ENCODE data around the gene ERN1. TPM values are rescaled to one million over a fixed set of nuclear protein-coding genes. Genes with fewer than 3 reads are reported as not detected.

ERN1 gene
- total RNA-seq, 4 donors from 2014 or later = 9.7 to 27.5 (median 13.8) TPM

DNA sequence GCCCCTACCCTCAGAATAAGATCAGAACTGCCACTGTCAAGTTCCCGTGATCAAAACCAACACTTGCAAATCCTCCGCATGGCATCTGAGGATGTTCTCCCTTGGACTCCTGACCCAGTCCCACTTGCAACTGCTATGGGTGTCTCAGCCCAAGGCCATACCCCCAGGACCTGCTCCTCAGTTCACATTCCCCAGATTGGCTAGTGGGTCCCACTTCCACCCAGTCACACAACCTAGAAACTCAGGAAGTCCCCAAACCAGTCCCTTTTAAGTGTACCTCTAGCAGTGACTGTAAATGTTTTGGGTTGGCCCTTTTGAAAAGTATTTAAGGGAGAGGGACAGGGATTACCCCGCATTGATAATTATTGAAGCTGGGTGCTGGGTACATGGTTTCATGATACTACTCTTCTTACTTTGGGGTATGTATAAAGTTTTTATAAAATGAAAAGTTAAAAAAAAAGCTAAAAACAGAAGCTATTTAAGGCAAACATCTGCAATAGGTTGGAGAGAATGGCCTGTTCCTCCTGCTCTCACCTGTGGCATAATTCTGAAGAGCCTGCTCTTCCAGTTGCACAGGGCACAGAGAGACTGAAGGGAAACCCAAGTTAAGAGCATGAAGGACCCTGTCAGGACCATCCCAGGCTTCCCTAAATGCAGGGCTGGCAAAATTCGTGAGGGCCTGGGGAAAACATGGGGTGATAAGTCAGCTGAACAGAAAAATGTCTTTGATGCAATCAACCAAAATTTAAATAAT is 42.5 kb downstream of the ERN1 start:
- Histone ChIP-seq H3K36me3 (no peaks in the 10 kb centered on the region), H3K27ac (no peak overlapping the region), H3K4me3 (no peak overlapping the region), H3K4me1 (peaks cover 5 to 10% of the 10 kb centered on the region in 2 donors), H3K9me3 (no peaks in the 10 kb centered on the region), H3K27me3 (no peaks in the 10 kb centered on the region)
- in situ Hi-C loops (cut with MboI; ENCODE audit: low sequenced_read_pairs in 4 of 4) = no loop called here
- ATAC-seq = no peak
- TF ChIP-seq, protein P1, sequence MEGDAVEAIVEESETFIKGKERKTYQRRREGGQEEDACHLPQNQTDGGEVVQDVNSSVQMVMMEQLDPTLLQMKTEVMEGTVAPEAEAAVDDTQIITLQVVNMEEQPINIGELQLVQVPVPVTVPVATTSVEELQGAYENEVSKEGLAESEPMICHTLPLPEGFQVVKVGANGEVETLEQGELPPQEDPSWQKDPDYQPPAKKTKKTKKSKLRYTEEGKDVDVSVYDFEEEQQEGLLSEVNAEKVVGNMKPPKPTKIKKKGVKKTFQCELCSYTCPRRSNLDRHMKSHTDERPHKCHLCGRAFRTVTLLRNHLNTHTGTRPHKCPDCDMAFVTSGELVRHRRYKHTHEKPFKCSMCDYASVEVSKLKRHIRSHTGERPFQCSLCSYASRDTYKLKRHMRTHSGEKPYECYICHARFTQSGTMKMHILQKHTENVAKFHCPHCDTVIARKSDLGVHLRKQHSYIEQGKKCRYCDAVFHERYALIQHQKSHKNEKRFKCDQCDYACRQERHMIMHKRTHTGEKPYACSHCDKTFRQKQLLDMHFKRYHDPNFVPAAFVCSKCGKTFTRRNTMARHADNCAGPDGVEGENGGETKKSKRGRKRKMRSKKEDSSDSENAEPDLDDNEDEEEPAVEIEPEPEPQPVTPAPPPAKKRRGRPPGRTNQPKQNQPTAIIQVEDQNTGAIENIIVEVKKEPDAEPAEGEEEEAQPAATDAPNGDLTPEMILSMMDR (IDR thresholded peaks at IDR 0.05 in 4 of 5, conservative IDR thresholded peaks at IDR 0.05 in 1 of 5) = no peak
- no peak for TF ChIP-seq POLR2A (IDR thresholded peaks at IDR 0.05)
- DNase-seq = no peak
- intact Hi-C loops (cut with DNase I; ENCODE audit: low total_unique reads) = no loop called here

DNA sequence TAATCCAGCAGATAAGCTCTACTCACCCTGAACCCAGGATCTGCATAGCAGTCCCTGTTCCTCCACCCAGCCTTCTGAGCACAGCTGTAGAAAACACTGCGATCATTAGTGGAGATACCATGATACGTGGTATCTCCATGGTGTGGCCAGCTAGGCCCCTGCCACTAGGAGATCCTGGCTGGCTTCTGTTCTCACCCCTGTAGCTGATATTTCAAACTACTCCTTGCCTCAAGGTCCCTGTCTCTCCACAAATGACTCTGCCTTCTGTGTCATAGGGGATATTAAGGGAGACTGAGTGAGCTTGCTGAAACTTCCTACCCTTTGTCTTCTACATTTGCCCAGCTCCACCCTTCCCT is 44.3 kb downstream of the ERN1 start:
- no peaks in the 10 kb centered on the region for H3K9me3 ChIP-seq
- in situ Hi-C loops (cut with MboI; ENCODE audit: low sequenced_read_pairs in 4 of 4) (no loop called here), intact Hi-C loops (cut with DNase I; ENCODE audit: low total_unique reads) (no loop called here)
- H3K27me3 ChIP-seq = no peaks in the 10 kb centered on the region
- no peak for DNase-seq
- H3K36me3 ChIP-seq = no peaks in the 10 kb centered on the region
- no peak overlapping the region for H3K27ac ChIP-seq
- TF ChIP-seq POLR2A (IDR thresholded peaks at IDR 0.05) = no peak
- TF ChIP-seq, protein P1 (IDR thresholded peaks at IDR 0.05 in 4 of 5, conservative IDR thresholded peaks at IDR 0.05 in 1 of 5) = no peak
- no peak for ATAC-seq
- H3K4me1 ChIP-seq = peaks cover 11 to 15% of the 10 kb centered on the region in 2 donors
- H3K4me3 ChIP-seq = no peak overlapping the region

DNA sequence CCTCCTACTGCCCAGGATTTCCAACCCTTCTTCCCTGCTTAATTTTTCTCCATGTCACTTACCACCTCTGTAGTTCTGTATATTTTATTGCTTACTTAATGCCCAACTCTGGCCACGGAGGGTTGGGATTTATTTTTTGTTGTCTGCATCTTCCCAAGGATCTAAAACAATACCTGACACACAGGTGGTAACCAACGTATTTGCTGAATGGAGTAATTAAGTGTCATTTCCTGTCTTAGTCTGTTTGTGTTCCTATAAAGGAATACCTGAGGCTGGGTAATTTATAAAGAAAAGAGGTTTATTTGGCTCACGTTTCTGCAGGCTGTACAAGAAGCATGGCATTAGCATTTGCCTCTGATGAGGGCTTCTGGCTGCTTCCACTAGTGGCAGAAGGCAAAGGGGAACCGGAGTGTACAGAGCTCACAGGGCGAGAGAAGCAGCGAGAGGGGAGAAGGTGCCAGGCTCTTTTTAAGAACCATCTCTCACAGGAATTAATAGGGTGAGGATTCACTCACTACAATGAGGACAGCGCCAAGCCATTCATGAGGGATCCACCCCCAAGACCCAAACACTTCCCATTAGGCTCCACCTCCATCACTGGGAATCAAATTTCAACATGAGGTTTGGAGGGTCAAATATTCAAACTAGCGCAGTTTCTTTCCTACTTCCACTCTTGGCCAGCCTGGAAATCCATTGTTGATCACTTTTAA is 44.8 kb downstream of the ERN1 start:
- intact Hi-C loops (cut with DNase I; ENCODE audit: low total_unique reads) = no loop called here
- peaks cover 11 to 15% of the 10 kb centered on the region in 2 donors for H3K4me1 ChIP-seq
- no peaks in the 10 kb centered on the region for H3K27me3 ChIP-seq
- no peak for TF ChIP-seq POLR2A (IDR thresholded peaks at IDR 0.05)
- TF ChIP-seq, protein P1 (IDR thresholded peaks at IDR 0.05 in 4 of 5, conservative IDR thresholded peaks at IDR 0.05 in 1 of 5) = no peak
- no peak overlapping the region for H3K27ac ChIP-seq
- H3K4me3 ChIP-seq = no peak overlapping the region
- in situ Hi-C loops (cut with MboI; ENCODE audit: low sequenced_read_pairs in 4 of 4) = no loop called here
- ATAC-seq = no peak
- DNase-seq = no peak
- H3K36me3 ChIP-seq = no peaks in the 10 kb centered on the region
- H3K9me3 ChIP-seq = no peaks in the 10 kb centered on the region

DNA sequence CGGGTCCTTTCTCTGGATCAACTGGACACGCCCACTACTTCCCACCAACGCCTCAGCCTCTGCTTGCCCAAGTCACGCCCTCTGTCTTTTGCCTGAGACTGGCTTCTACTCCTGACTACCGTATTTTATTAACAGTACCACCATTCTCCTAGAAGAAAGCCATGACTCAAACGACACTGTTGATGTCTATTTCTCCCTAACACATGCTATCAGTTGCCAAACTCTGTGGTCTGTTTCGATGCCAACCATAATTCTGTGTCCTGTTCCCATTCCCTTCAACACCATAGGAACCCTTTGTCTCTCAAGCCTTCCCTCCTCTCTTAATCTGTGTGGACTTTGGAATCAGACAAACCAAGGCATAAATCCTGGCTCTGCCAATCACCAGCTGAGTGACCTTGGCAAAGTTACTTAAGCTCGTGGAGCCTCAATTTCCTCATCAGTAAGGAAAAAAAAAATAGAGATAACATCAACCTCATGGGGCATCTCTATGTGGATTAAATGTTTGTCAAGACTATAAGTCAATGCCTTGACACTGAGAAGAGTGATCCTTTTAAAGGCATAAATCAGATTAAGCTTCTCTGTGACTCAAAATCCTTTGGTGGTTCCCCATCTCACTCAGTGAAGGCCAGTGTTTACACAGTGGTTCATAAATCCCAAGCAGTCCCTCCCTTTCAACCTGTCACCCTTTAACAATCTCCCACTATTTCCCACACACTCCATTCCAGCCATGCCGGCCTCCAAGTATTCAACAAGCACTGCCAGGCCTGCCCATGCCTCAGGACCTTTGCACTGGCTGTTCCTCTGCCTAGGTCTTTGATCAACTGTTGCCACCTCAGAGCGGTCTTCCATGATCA is 45.6 kb downstream of the ERN1 start:
- Histone ChIP-seq H3K36me3 (peaks cover 0 to 3% of the 10 kb centered on the region in 2 donors), H3K27ac (no peak overlapping the region), H3K4me1 (peaks cover 11 to 15% of the 10 kb centered on the region in 2 donors), H3K9me3 (no peaks in the 10 kb centered on the region), H3K4me3 (no peak overlapping the region), H3K27me3 (no peaks in the 10 kb centered on the region)
- TF ChIP-seq POLR2A (IDR thresholded peaks at IDR 0.05) = no peak
- TF ChIP-seq, protein P1 (IDR thresholded peaks at IDR 0.05 in 4 of 5, conservative IDR thresholded peaks at IDR 0.05 in 1 of 5) = no peak
- no peak for ATAC-seq
- DNase-seq = no peak
- in situ Hi-C loops (cut with MboI; ENCODE audit: low sequenced_read_pairs in 4 of 4) = no loop called here
- intact Hi-C loops (cut with DNase I; ENCODE audit: low total_unique reads) = no loop called here

Measured in gastrocnemius medialis (tissue), 4 donors.